NCI-H2196 (cell line): ENCODE measurements around the gene FIBP.
"Not testable (repeated sequence)": the region's sequence is repeated elsewhere in the genome, so short reads cannot be mapped to it uniquely, and the experiment has no call there.

Experiments used
- DNase-seq: peaks from one replicate; lab custom pipeline; 2025; ENCODE audit not compliant: unreplicated experiment; lab: John Stamatoyannopoulos, UW

FIBP gene

DNA sequence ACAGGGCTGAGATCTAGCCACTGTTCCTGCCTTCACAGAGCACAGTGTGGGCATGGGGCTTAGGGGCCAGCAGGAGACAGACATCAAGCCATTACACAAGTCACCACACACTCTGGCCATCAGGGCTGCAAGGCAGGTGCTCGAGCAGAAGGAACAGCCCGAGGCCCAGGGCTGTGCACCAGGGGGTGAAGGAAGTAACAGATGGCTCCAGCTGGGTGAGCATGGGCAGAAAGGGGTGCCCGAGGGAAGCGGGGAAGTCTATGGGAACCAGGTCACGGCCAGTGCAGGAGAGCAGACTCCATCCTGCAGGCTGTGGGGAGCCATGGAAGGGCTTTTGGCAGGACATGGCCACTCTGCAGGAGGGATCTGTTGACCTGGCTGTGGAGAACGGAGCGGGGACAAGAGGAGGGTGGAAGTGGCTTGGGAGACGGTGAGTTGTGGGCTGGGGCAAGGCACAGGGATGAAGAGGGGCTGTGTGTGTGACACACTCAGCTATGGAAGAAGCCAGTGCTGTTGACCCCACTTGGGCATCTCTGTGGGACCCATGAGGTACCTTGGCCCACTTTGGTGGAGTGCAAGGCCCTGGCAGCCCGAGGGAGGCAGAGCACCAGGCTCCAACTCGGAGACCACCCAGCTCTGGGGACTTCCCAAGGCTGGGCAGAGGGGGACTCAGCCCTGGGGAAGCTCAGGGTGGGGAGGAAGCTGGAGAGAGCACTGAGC lies 27.0 kb upstream of the FIBP start:
- no peak for DNase-seq

DNA sequence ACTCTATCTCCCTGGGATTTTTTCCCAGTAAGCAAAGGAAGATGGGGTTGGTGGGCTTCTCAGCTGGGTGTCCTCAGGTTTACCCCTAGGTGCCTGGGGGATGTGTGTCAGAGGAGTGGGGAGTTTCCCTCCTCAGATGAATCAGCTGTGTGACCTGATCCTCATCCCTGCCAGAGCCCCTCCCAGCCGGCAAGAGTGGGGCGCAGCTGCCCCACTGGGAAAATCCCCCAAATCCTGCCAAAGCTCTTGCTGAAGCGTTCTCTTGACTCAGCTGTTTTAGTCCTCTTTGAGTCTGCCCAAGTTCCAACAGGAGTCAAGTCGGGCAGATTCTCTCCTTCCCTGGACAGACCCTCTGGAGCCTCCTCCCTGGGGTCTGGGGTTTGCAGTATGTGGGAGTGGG lies 24.6 kb upstream of the FIBP start:
- DNase-seq: no peak

DNA sequence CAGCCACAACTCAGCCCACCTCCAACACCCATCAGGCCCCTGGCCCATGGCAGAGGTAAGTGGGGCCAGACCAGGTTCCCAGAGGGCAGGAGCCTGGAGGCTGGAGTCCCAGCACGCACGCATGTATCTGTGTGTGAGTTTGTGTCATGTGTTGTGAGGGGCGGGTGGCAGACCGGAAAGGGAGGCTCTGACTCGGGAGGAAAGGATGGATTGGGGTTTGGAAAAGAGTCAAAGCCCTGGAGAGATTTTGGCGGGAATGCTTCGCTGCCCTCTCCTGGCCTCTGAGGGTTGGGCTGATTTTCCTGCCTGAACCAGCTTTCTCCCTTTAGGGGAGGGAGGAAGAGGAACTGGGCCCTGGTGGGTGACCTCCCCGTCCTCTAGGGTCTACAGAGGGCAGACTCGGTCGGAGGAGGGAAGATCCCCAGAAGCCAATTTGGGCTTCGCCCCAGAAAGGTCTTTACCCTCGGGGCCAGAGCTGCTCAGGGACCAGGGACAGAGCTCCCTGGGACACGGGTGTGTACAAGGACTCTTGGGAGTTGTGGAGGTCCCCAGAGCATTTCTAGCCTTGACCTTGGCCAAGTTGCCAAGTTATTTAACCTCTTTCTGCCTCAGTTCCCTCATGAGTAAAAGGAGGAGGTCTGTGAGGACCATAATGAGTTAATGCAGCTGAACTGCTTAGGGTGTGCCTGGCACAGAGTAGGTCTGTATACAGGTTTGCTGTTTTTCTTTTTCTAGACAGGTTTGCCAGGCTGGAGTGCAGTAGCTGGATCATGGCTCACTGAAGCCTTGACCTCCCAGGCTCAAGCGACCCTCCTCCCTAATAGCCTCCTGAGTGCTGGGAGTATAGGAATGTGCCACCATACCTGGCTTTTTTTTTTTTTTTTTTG lies 23.7 kb upstream of the FIBP start:
- peak; percentile 76 for DNase-seq

DNA sequence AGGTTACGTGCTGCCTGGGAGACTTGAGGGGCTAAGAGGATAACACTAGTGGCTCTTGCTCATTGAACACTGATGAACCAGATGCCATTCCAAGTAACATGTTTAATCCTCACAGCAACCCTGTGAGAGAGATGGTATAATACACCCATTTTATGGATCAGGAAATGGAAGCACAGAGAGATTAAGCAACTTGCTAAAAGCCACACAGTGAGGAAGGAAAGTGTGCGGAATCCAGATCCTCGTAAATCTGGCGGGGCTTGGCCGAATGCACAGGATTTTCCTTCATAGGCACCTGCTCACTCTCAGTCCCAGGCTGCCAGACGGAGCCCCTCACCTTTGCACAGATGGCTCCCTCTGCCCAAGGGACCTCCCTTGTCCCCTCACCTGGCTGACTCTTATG lies 19.6 kb upstream of the FIBP start:
- DNase-seq: no peak

DNA sequence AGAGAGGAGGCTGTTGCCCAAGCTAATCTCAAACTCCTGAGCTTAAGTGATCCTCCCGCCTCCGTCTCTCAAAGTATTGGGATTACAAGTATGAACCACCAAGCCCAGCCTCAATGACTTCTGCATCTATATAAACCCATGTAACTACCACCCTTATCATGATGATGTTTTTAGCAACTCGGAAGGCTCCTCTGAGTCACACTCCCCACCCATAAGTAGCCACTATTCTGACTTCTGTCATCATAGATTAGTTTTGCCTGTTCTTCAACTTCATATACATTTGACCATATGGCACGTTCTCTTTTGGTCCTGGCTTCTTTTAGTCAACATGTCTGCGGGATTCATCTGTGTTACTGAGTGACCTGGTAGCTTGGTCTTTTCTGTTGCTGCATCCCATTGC lies 18.3 kb upstream of the FIBP start:
- no peak for DNase-seq

DNA sequence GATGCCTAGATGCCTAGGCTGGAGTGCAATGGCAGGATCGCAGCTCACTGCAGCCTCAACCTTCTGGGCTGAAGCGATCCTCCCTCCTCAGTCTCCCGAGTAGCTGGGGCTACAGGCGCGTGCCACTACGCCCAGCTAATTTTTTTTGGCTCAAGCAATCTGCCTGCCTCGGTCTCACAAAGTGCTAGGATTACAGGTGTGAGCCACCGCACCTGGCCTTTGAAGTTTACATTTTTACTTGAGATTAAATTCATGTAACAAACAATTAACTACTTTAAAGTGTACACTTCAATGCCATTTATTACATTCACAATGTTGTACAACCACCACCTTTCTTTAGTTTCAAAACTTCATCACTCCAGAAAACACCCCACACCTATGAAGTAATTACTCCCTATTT lies 15.4 kb upstream of the FIBP start:
- DNase-seq: no peak

DNA sequence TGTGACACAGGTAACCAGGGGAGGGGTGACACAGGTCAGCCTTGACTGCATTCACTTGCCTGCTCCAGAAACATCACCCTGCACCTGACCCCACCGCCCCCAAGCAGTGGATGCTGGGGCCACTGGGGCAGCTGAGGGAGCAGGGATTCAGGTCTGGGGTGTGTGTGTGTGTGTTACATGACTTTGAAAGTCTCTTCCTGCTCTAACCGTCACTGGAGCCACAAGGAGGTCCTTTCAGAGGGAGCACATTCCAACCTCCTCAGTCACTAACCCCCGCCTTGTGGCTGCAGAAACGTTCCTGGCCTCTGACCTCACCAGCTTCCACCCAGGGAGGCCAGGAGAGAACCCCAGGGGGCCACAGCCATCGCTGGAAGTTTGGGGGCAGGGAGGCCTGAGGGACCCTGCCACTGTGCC lies 14.8 kb upstream of the FIBP start:
- no peak for DNase-seq

DNA sequence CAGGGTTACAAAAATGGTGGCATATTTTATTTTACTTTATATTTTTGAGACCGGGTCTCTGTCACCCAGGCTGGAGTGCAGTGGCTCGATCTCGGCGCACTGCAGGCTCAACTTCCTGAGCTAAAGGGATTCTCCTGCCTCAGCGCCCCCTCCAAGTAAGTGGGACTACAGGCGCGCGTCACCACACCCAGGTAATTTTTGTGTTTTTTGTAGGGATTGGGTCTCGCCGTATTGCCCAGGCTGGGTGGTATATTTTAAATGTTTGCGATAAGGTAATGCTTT lies 12.6 kb upstream of the FIBP start:
- DNase-seq: no peak

DNA sequence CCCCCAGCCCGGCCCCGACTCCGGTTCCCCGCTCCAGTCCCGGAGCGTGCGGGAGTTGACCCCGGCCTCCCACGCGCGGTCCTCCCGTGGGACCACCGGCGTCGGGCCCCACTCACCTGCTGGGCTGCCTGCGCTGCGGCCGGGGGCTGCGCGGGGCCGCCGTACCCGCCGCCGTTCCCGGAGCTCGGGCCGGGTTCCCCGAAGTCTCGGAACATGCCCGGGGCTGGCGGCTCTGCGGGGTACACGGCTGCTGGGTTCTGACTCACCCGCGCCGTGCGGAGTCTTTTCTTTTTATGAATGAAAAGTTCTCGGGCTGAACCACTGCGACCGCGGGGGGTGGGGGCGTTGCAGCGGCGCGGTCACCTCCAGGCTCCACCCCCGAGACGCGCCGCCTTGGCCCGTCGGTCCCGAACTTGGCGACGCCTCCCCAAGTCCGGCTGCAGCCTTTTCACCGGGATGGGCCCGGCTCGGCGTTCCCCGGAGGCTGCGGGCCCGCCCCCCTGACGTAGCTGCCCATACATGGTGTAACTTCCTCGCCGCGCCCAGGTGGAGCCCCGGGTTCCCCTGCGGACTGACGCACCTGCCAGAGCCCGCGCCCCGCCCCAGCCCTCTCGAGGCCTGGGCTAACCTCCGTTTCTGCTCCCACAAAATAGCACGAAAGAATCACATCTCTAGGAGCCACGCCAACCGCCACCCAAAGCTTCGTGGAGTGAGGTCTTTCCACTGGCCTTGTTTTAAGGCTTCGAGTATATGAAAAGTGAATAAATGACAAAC lies 12.0 kb upstream of the FIBP start, which contains the start of gene FOSL1:
TSS of gene FOSL1 (minus strand) at position 264 of the 774 bp plus-strand sequence. CDS start at position 215, 49 bp downstream.
- peak; percentile 88 for DNase-seq

DNA sequence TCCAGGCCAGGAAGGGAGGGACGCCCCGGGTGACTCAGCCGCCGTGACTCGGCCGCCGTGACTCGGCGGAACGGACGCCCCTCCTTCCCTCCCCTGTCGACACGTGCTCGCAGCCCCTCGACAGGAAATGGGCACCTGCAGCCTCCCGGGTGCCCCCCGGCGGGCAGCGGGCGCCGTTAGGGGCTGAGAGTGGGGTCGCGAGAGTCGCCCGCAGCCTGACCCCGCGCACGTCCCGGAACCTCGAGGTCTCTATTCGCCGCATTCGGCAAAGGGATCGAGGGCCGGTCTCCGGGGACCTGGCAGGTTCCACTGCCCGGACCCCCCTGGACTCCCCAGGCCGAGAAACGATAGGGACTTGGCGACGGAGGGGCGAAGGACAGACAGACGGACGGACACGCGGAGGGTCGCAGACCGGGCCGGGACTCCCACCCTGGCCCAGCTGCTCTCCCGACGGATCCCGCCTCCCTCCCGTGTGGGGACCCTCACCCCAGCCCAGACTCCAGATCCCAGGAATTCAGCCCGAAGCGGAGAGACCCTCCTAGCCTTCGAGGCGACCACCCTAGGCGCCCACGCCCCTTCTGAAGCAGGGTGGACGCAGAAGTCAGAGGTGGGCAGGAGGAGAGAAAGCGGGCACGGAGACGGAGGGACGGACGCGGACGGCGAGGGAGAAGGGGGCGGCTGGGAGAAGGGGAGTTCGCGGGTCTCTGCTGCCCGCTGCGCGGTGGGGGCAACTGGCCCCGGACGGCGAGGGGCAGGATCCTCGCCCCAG lies 11.3 kb upstream of the FIBP start:
- DNase-seq: no peak

DNA sequence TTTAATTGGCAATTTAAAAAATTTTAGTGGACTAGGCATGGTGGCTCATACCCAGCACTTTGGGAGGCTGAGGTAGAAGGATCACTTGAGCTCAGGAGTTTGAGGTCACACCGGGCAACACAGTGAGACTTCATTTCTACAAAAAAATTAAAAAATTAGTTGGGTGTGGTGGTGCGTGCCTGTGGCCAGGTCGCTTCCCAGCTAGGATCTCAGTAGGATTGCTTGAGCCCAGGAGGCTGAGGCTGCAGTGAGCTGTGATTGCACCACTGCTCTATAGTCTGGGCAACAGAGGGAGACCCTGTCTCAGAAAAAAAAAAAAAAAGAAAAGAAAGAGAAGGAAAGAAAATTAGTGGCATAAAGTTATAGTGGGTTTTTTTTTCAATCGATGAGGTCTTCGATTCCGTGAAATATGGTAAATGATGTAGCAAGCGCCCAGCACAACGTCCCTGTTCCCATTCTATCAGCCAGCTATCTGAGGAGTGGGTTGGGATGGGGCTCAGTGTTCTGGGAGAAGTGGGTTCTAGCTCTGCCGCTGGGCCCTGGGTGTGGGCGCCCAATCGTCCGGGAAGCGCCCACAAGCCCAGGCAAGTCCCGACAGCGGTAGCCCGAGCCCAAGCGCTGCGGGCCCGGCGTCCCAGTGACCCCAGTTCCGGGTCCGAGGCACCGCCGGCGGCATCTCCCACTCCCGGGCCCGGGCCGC lies 10.5 kb upstream of the FIBP start:
- no peak for DNase-seq

DNA sequence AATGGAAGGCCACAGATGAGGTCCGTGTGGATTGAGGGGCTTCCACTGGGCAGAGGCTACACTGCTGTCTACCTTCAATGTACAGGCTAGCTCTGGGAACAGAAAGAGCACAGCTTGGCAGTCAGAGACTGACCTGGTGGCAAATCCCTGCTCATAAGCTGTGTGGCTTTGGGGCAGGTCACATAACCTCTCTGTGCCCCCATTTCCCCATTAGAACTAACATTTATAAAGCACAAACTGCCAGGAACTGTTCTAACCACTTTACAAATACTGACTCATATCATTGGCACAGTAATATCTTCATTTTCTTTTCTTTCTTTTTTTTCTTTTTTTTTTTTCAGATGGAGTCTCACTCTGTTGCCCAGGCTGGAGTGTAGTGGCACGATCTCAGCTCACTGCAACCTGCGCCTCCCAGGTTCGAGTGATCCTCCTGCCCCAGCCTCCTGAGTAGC lies 8.8 kb upstream of the FIBP start:
- DNase-seq: no peak

DNA sequence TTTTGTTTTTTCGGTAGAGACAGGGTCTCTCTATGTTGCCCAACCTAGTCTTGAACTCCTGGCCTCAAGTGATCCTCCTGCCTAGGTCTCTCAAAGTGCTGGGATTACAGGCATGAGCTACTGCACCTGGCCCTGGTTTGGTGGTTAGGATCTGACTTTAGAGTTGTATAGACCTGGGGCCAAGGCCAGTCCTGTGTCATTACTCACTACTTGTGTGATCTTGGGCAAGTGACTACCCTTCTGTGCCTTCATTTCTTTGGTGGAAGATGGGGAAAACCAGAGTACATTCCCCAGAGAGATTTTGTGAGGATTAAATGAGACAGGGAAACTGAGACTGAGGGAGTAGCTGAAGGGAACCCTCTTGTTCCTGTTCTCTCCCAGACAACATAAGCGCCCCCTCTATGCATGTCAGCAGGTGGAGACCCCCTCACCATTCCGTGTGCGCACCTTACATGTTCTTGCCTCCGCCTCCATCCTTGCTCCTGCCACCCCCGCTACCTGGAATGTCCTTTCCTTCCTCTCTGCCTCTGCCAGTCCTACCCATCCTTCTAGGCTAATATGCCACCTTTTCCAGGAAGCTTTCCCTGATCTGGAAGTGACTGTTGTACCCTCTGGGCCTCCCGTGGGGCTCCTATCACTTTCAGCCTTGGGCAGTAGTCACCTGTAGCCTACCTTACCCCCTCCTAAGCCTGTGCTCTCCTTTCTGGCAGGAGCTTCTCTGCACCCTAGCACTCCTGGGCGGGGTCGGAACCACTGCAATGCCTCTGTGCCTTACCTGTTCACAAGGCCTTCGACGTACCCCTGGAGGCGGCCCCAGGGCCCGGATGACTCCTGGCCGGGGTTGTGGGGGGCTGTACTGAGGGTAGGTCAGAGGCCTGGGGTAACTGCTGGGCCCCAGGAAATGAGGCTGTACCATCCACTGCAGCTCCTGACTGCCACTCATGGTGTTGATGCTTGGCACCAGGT lies 8.0 kb upstream of the FIBP start:
- DNase-seq: no peak

DNA sequence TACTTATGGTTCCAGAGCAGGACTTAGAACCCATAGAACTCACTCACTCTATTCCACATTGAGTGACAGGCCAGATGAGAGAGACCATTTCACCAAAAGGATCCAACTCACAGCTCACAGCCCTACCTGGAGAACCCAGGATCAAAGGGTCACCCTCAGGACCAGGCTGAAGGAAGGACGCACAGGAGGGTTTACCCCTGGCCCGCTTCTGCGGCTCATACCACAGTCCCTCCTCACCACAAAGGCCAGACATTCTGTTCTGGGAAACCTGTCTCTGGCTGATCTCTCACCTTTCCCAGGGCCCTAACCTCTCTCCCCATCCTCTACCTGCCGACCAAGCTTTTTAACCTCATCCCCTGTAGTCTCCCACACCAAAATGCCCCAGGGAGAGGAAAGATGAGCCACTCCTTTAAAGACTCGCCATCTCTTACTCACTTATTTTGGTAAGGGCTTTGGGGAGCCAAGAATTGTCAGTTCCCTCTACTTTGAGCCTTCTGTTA lies 7.3 kb upstream of the FIBP start:
- no peak for DNase-seq

DNA sequence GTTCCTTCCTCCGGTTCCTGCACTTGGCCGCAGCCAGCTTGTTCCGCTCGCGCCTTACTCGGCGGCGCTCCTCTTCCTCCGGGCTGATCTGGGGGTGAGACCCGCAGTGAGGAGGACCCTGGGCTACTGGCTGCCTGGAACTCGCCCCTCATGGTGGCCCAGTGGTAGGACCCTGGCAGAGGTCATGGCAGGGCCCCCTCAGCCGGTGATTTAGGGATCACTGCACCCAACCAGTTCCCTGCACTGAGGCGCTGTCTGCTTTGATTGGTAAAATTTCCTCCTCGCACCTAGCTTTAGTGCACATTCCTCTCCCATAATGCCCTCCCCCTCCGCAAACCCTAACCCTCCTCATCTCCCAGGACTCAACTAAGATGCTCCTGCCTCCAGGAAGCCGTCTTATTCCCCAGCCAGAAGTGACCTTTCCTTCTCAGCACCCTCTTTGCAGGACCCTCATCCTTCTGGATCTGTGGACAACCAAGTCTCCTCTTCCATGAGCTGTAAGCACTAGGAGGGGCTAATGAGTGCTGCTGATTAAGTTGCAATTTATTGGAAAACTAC lies 5.8 kb upstream of the FIBP start:
- no peak for DNase-seq

DNA sequence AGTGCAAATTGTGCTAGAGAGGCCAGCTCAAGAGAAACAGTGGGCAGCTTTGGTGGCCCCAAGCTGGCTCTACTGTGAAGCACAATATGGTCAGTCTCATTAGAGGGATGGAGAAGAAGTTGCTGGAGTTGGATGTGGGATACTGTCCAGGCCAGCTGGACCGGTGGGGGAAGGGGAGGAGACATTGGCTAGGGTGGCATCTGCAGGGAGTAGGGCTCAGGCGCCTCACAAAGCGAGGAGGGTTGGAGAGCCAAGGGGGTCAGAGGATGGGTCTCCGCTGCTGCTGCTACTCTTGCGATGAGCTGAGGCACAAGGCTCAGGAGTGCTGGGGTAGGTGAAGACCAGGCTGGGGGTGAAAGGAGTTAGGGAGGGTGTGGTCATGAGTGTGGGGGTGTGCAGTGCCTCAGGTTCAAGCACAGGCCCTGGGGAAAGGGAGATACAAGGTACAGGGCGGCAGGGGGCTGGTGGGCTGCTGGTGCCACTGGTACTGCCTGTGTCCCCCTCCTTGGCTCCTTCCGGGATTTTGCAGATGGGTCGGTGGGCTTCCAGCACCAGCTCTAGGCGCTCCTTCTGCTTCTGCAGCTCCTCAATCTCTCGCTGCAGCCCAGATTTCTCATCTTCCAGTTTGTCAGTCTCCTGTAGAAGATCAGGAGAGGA lies 4.5 kb upstream of the FIBP start:
- no peak for DNase-seq

DNA sequence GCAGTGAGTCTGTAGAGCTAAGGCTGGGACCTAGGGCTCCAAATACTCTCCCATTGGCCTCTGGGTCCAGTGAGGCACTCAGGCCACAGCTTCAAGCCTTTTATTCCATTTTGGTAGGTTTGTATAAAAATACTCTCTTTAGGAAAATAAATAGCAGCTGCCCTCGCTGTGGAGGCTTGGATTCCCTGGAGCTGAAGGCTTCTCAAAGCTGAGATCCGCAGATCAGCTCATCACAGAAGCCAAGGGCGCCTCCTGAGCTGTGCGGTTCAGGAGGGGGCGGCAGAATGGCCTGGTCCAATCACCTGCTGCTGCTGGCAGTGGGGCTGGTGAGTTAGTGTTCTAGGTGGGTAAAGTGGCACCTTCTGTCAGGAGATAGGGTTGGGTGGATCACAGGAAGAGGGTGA lies 3.9 kb upstream of the FIBP start:
- not testable (repeated sequence) for DNase-seq
